Measurements from ENCODE around the gene GSG1L. TPM values are rescaled to one million over a fixed set of nuclear protein-coding genes. Genes with fewer than 3 reads are reported as not detected.

The GSG1L gene
- total RNA-seq, 1 donor from 2014 or later = 1.6 TPM

- no peak overlapping the region for H3K4me3 ChIP-seq
- H3K4me1 ChIP-seq = no peaks in the 10 kb centered on the region
- no peaks in the 10 kb centered on the region for H3K9me3 ChIP-seq
- no peak overlapping the region for H3K27ac ChIP-seq
- TF ChIP-seq CTCF (IDR thresholded peaks at IDR 0.05) = no peak
- ATAC-seq (no peak), DNase-seq (peak; percentile 23)
- H3K36me3 ChIP-seq = peaks cover 47% of the 10 kb centered on the region
- intact Hi-C loops (cut with DNase I) = no loop called here
- H3K27me3 ChIP-seq = no peaks in the 10 kb centered on the region
Observed at GRCh38 chr16:27767971-27768591, 295.4 kb downstream of the GSG1L start.

GRCh38 chr16:27767081-27767480 lies 296.4 kb downstream of the GSG1L start:
- DNase-seq (peak; percentile 16), ATAC-seq (no peak)
- intact Hi-C loops (cut with DNase I) = no loop called here

GRCh38 chr16:27766236-27766925 lies 297.1 kb downstream of the GSG1L start:
- intact Hi-C loops (cut with DNase I) = no loop called here
- H3K36me3 ChIP-seq = peaks cover 48% of the 10 kb centered on the region
- H3K4me1 ChIP-seq = no peaks in the 10 kb centered on the region
- ATAC-seq (no peak), DNase-seq (peak; percentile 36)
- no peak for TF ChIP-seq CTCF (IDR thresholded peaks at IDR 0.05)
- H3K27me3 ChIP-seq = no peaks in the 10 kb centered on the region
- H3K27ac ChIP-seq = no peak overlapping the region
- H3K4me3 ChIP-seq = no peak overlapping the region
- H3K9me3 ChIP-seq = no peaks in the 10 kb centered on the region

More at GRCh38 chr16:27767081-27767480, 296.4 kb downstream of the GSG1L start:
- H3K27ac ChIP-seq = no peak overlapping the region
- no peaks in the 10 kb centered on the region for H3K4me1 ChIP-seq
- H3K27me3 ChIP-seq = no peaks in the 10 kb centered on the region
- no peak overlapping the region for H3K4me3 ChIP-seq
- no peak for TF ChIP-seq CTCF (IDR thresholded peaks at IDR 0.05)
- no peaks in the 10 kb centered on the region for H3K9me3 ChIP-seq
- H3K36me3 ChIP-seq = peaks cover 48% of the 10 kb centered on the region

GRCh38 chr16:27764869-27765675 lies 298.4 kb downstream of the GSG1L start:
- no peaks in the 10 kb centered on the region for H3K9me3 ChIP-seq
- no peak overlapping the region for H3K27ac ChIP-seq
- intact Hi-C loops (cut with DNase I) = no loop called here
- ATAC-seq (no peak), DNase-seq (peak; percentile 23)
- no peaks in the 10 kb centered on the region for H3K4me1 ChIP-seq
- no peaks in the 10 kb centered on the region for H3K27me3 ChIP-seq
- H3K36me3 ChIP-seq = peaks cover 41% of the 10 kb centered on the region
- no peak for TF ChIP-seq CTCF (IDR thresholded peaks at IDR 0.05)
- H3K4me3 ChIP-seq = no peak overlapping the region

- TF ChIP-seq CTCF (IDR thresholded peaks at IDR 0.05) = no peak
- no peak for DNase-seq
- no peaks in the 10 kb centered on the region for H3K9me3 ChIP-seq
- intact Hi-C loops (cut with DNase I) = no loop called here
- no peaks in the 10 kb centered on the region for H3K27me3 ChIP-seq
- peaks cover 34% of the 10 kb centered on the region for H3K36me3 ChIP-seq
- H3K4me1 ChIP-seq = no peaks in the 10 kb centered on the region
- H3K4me3 ChIP-seq = no peak overlapping the region
- H3K27ac ChIP-seq = no peak overlapping the region
- ATAC-seq = no peak
Observed at GRCh38 chr16:27764427-27764826, 299.1 kb downstream of the GSG1L start.

Measured in upper lobe of right lung (tissue), 1 donor.